H1 (cell line): ENCODE data around the gene DENND4C. TPM values are rescaled to one million over a fixed set of nuclear protein-coding genes. Genes with fewer than 3 reads are reported as not detected.
"Not testable (repeated sequence)": the region's sequence is repeated elsewhere in the genome, so short reads cannot be mapped to it uniquely, and the experiment has no call there.

ENCODE experiments used
- CTCF ChIA-PET: fragments of 300-600 bp; sonication (Branson Sonifier 250); formaldehyde crosslinking; loops from one replicate; lab custom pipeline; 2021; ENCODE audit not compliant: partially characterized antibody; lab: Charles Lee
- POLR2A ChIA-PET: fragments of 300-600 bp; sonication (Branson Sonifier 250); formaldehyde crosslinking; loops from one replicate; lab custom pipeline; 2021; ENCODE audit warnings: inconsistent platforms; ENCODE audit not compliant: partially characterized antibody; lab: Charles Lee
- DNase-seq, 2 experiments: peaks; one replicate each; pipeline versions ENCODE4 v3.0.0 to v3.0.0-alpha.2; 2010 to 2022; ENCODE audit warnings: low spot score in 2 of 2, low read depth in 1 of 2, mixed read lengths in 1 of 2
- FAIRE-seq: peaks from 2 replicates; lab custom pipeline; 2011; peaks lifted over from hg19 to GRCh38; lab: Jason Lieb, UNC
- H2AFZ ChIP-seq: 2 replicates; pipeline ENCODE4 v1.8.1; 2012; ENCODE audit warnings: low read length, inconsistent platforms
- H2AK5ac ChIP-seq: 2 replicates; pipeline ENCODE4 v1.6.1; 2013; ENCODE audit warnings: low read depth, low read length
- H2BK120ac ChIP-seq: replicated peaks from 2 replicates; pipeline ENCODE3; 2013; ENCODE audit warnings: low read depth, low read length, inconsistent platforms
- H2BK12ac ChIP-seq: 2 replicates; pipeline ENCODE4 v1.6.1; 2013; ENCODE audit warnings: low read depth, low read length
- H2BK15ac ChIP-seq: 2 replicates; pipeline ENCODE4 v1.6.1; 2013; ENCODE audit warnings: low read length
- H2BK20ac ChIP-seq: 2 replicates; pipeline ENCODE4 v1.6.1; 2013; ENCODE audit warnings: low read length
- H2BK5ac ChIP-seq: 2 replicates; pipeline ENCODE4 v1.6.1; 2013; ENCODE audit warnings: low read depth, low read length
- H3K14ac ChIP-seq: 2 replicates; pipeline ENCODE4 v1.6.1; 2013; ENCODE audit warnings: inconsistent platforms; ENCODE audit not compliant: insufficient read length
- H3K18ac ChIP-seq: 2 replicates; pipeline ENCODE4 v1.6.1; 2013; ENCODE audit warnings: low read length; ENCODE audit errors: extremely low read depth
- H3K23ac ChIP-seq: 2 replicates; pipeline ENCODE4 v1.6.1; 2013; ENCODE audit warnings: inconsistent platforms; ENCODE audit not compliant: insufficient read length
- H3K23me2 ChIP-seq: 2 replicates; pipeline ENCODE4 v1.6.1; 2013; ENCODE audit warnings: low read depth, low read length
- H3K27ac ChIP-seq: 2 replicates; pipeline ENCODE4 v1.6.1; 2011; ENCODE audit warnings: low read depth, low read length, inconsistent platforms
- H3K27me3 ChIP-seq, 4 experiments: replicated peaks in 1 of 4; 1 replicate in 1 of 4; 2 replicates in 3 of 4; pipeline versions ENCODE4 v1.6.1 to v1.8.1; 2011 to 2013; ENCODE audit warnings: low read length in 3 of 4, mild to moderate bottlenecking in 3 of 4, inconsistent platforms in 2 of 4, mixed read lengths in 2 of 4, moderate library complexity in 1 of 4; ENCODE audit not compliant: control insufficient read depth in 3 of 4, insufficient read depth in 3 of 4; ENCODE audit errors: extremely low read depth in 1 of 4
- H3K36me3 ChIP-seq, 4 experiments: 2 replicates each; pipeline versions ENCODE4 v1.6.1 to v1.8.1; 2011 to 2013; ENCODE audit warnings: mild to moderate bottlenecking in 4 of 4, low read length in 3 of 4, moderate library complexity in 2 of 4, control low read depth in 1 of 4, inconsistent platforms in 1 of 4; ENCODE audit not compliant: insufficient read depth in 4 of 4, control insufficient read depth in 2 of 4
- H3K4ac ChIP-seq: replicated peaks from 2 replicates; pipeline ENCODE3; 2013; ENCODE audit warnings: low read length, low read depth, mixed read lengths, inconsistent platforms; ENCODE audit not compliant: insufficient read length
- H3K4me1 ChIP-seq, 4 experiments: replicated peaks in 1 of 4; 1 replicate in 1 of 4; 2 replicates in 3 of 4; pipeline versions ENCODE4 v1.6.1 to v1.8.1; 2011 to 2013; ENCODE audit warnings: low read length in 3 of 4, inconsistent platforms in 2 of 4, mixed read lengths in 1 of 4; ENCODE audit not compliant: insufficient read depth in 4 of 4, control insufficient read depth in 3 of 4
- H3K4me2 ChIP-seq, 2 experiments: 2 replicates each; pipeline versions ENCODE4 v1.6.1 to v1.8.1; 2011 to 2013; ENCODE audit warnings: low read depth in 2 of 2, low read length in 2 of 2, control low read depth in 1 of 2, inconsistent platforms in 1 of 2, mild to moderate bottlenecking in 1 of 2; ENCODE audit not compliant: insufficient read depth in 1 of 2
- H3K4me3 ChIP-seq, 4 experiments: fragments of 200-600, 300-600 bp in 1 of 4; sonication (generic), shearing (Covaris generic), sonication (Bioruptor Twin) in 1 of 4; 2 replicates each; pipeline versions ENCODE4 v1.5.1 to v1.8.1; 2011 to 2016; ENCODE audit warnings: low read length in 4 of 4, low read depth in 3 of 4, control low read depth in 2 of 4, inconsistent platforms in 2 of 4, mild to moderate bottlenecking in 2 of 4, mixed read lengths in 1 of 4, moderate library complexity in 1 of 4; ENCODE audit not compliant: insufficient read depth in 2 of 4; ENCODE audit errors: extremely low read depth in 1 of 4
- H3K56ac ChIP-seq: replicated peaks from 2 replicates; pipeline ENCODE3; 2013; ENCODE audit warnings: low read depth, mild to moderate bottlenecking, mixed read lengths, low read length, inconsistent platforms; ENCODE audit not compliant: insufficient read length
- H3K79me1 ChIP-seq: 2 replicates; pipeline ENCODE4 v1.6.1; 2013; ENCODE audit warnings: low read depth, low read length, control low read depth
- H3K79me2 ChIP-seq, 2 experiments: 2 replicates each; pipeline versions ENCODE4 v1.6.1 to v1.8.1; 2012 to 2013; ENCODE audit warnings: low read length in 2 of 2, mild to moderate bottlenecking in 2 of 2, inconsistent platforms in 1 of 2; ENCODE audit not compliant: insufficient read depth in 2 of 2, control insufficient read depth in 1 of 2
- H3K9ac ChIP-seq, 4 experiments: replicated peaks in 1 of 4; 1 replicate in 1 of 4; 2 replicates in 3 of 4; pipeline versions ENCODE4 v1.6.1 to v1.8.1; 2011 to 2013; ENCODE audit warnings: low read depth in 3 of 4, low read length in 3 of 4, control low read depth in 2 of 4, mild to moderate bottlenecking in 2 of 4, moderate library complexity in 2 of 4, inconsistent platforms in 1 of 4; ENCODE audit errors: extremely low read depth in 1 of 4
- H3K9me3 ChIP-seq, 2 experiments: 2 replicates each; pipeline versions ENCODE4 v1.6.1 to v1.8.1; 2012 to 2013; ENCODE audit warnings: mild to moderate bottlenecking in 2 of 2, moderate library complexity in 2 of 2, control low read depth in 1 of 2, inconsistent platforms in 1 of 2, low read depth in 1 of 2, low read length in 1 of 2, mixed read lengths in 1 of 2; ENCODE audit not compliant: insufficient read depth in 2 of 2
- H4K20me1 ChIP-seq, 2 experiments: replicated peaks in 1 of 2; 2 replicates each; pipeline versions ENCODE3 to v1.8.1; 2011 to 2013; ENCODE audit warnings: inconsistent platforms in 2 of 2, low read length in 2 of 2, mild to moderate bottlenecking in 1 of 2; ENCODE audit not compliant: insufficient read depth in 2 of 2, control insufficient read depth in 1 of 2
- H4K5ac ChIP-seq: 2 replicates; pipeline ENCODE4 v1.6.1; 2013; ENCODE audit warnings: low read length, low read depth, mixed read lengths, inconsistent platforms; ENCODE audit not compliant: insufficient read length
- H4K8ac ChIP-seq: 2 replicates; pipeline ENCODE4 v1.8.0; 2013; ENCODE audit warnings: mild to moderate bottlenecking, moderate library complexity, low read length, inconsistent platforms; ENCODE audit not compliant: insufficient read depth; ENCODE audit errors: extremely low read depth
- H4K91ac ChIP-seq: replicated peaks from 2 replicates; pipeline ENCODE3; 2013; ENCODE audit warnings: low read length, mixed read lengths, inconsistent platforms; ENCODE audit not compliant: insufficient read length
- WGBS, 2 experiments: shearing (Covaris generic) in 1 of 2; methylation state at CpG; one replicate each; pipeline versions ENCODE4 v1.1.6 to v1.1.7; 2013 to 2015; ENCODE audit warnings: low lambda C conversion rate in 2 of 2, mixed read lengths in 2 of 2, inconsistent platforms in 1 of 2, low coverage in 1 of 2, missing lambda C conversion rate in 1 of 2; ENCODE audit not compliant: insufficient replicate concordance in 2 of 2, insufficient coverage in 1 of 2, insufficient read length in 1 of 2; ENCODE audit errors: extremely low coverage in 1 of 2, missing lambda C conversion rate in 1 of 2; 5-methylcytosine and 5-hydroxymethylcytosine counted together
- polyA plus RNA-seq, 7 experiments: library from polyadenylated mRNA; depleted of rRNA in 3 of 7; stranded (reverse) in 5 of 7; unstranded in 2 of 7; fragments of >200 nt in 5 of 7; fragments of 200-250 nt in 2 of 7; gene quantifications; 1 replicate in 5 of 7; 2 replicates in 1 of 7; 4 replicates in 1 of 7; pipeline versions ENCODE4 v1.2.1 to v1.2.3, GENCODE V29; 2011 to 2013; ENCODE audit warnings: missing spikeins in 2 of 7, mixed read lengths in 2 of 7
- total RNA-seq: library from RNA; stranded (reverse); fragmentation: NEBNext Ultra II Directional; extraction: Animal tissue kit (Norgen Biotek cat#: 25700); gene quantifications from 2 replicates; pipeline ENCODE4 v1.2.1, GENCODE V29; 2021

The DENND4C gene
- total and polyA plus RNA-seq, 2 of the 8 experiments (the other 6 are each of a cell fraction or from before 2014, with no cell fraction given), result 6.9 to 18.9 TPM

DNA sequence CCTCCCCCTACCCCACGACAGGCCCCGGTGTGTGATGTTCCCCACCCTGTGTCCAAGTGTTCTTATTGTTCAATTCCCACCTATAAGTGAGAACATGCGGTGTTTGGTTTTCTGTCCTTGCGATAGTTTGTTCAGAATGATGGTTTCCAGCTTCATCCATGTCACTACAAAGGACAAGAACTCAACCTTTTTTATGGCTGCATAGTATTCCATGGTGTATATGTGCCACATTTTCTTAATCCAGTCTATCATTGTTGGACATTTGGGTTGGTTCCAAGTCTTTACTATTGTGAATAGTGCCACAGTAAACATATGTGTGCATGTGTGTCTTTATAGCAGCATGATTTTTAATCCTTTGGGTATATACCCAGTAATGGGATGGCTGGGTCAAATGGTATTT is 35.1 kb downstream of the DENND4C start:
- H3K4me3 ChIP-seq, H3K9me3 ChIP-seq, H2BK20ac ChIP-seq, DNase-seq, H3K4me2 ChIP-seq, H2BK5ac ChIP-seq, H3K4me1 ChIP-seq, H3K27me3 ChIP-seq, POLR2A ChIA-PET, H3K79me1 ChIP-seq, H3K36me3 ChIP-seq, H3K9ac ChIP-seq, FAIRE-seq, H3K23ac ChIP-seq, H2BK12ac ChIP-seq, H2AK5ac ChIP-seq, H4K5ac ChIP-seq, H4K8ac ChIP-seq, H3K14ac ChIP-seq, H3K4ac ChIP-seq, H4K20me1 ChIP-seq, H2BK120ac ChIP-seq, CTCF ChIA-PET, H2BK15ac ChIP-seq, H3K27ac ChIP-seq, H3K18ac ChIP-seq, H3K23me2 ChIP-seq, H2AFZ ChIP-seq, H3K56ac ChIP-seq, H4K91ac ChIP-seq: not testable (repeated sequence)
- peaks cover 0 to 87% of the 10 kb centered on the region in 2 experiments; a peak in 2 of 4 replicates for H3K79me2 ChIP-seq
- 95% methylated on average over 4 of the region's 4 CpGs; no CpG with 5 or more reads in 1 of the 2 experiments for WGBS, 2 experiments

DNA sequence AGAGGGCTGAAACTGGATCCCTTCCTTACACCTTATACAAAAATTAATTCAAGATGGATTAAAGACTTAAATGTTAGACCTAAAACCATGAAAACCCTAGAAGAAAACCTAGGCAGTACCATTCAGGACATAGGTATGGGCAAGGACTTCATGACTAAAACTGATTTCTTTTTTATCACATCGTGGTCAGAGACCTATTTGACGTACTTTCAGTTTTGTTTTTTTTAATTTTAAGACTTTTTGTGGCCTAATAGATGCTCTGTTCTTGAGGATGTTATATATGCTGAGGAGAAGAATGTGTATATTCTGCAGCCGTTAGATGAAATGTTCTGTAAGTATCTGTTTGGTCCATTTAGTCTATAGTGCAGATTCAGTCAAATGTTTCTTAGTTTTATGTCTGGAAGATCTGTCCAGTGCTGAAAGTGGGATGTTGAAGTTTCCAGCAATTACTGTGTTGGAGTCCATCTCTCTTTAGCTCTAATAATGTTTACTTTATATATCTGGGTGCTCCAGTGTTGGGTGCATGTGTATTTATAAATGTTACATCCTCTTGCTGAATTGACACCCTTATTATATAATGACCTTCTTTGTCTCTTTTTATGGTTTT is 36.4 kb downstream of the DENND4C start:
- H2BK5ac ChIP-seq, FAIRE-seq, H3K4ac ChIP-seq, H4K5ac ChIP-seq, H3K79me1 ChIP-seq, H2AFZ ChIP-seq, H3K9ac ChIP-seq, H3K4me2 ChIP-seq, H3K18ac ChIP-seq, H3K23ac ChIP-seq, H3K4me1 ChIP-seq, H2BK15ac ChIP-seq, H3K23me2 ChIP-seq, H2BK120ac ChIP-seq, H4K20me1 ChIP-seq, H2BK20ac ChIP-seq, H3K36me3 ChIP-seq, DNase-seq, H4K8ac ChIP-seq, H3K56ac ChIP-seq, H4K91ac ChIP-seq, H3K27ac ChIP-seq, H3K9me3 ChIP-seq, H2AK5ac ChIP-seq, H3K4me3 ChIP-seq, H2BK12ac ChIP-seq, H3K14ac ChIP-seq, H3K27me3 ChIP-seq: not testable (repeated sequence)
- WGBS, 2 experiments, result 72% methylated on average over 3 of the region's 3 CpGs; no CpG with 5 or more reads in 1 of the 2 experiments
- peaks cover 0 to 85% of the 10 kb centered on the region in 2 experiments; a peak in 2 of 4 replicates for H3K79me2 ChIP-seq
- CTCF ChIA-PET, result interaction anchor here (1.0 kb wide), 1 partner anchor 13 kb away, joined by 3 read pairs; no protein-coding TSS in a partner anchor
- POLR2A ChIA-PET, result interaction anchor here (0.8 kb wide), 1 partner anchor 37 kb away, joined by 3 read pairs; the partner anchor contains the start of gene DENND4C
